Natural killer cell (primary cell): ENCODE results near the gene NBPF4. TPM values are rescaled to one million over a fixed set of nuclear protein-coding genes. Genes with fewer than 3 reads are reported as not detected.
"Not testable (repeated sequence)": the region's sequence is repeated elsewhere in the genome, so short reads cannot be mapped to it uniquely, and the experiment has no call there.

ENCODE experiments used
- ATAC-seq, 3 donors: fragments of 150-1000 bp in 2 of 3; fragments of 200-7000 bp in 1 of 3; cut with Tn5 transposase; 1 replicate in 1 of 3; 2 replicates in 2 of 3; pipeline ENCODE4 v1.10.0; 2021; ENCODE audit warnings: mild to moderate bottlenecking in 2 of 3, moderate library complexity in 2 of 3
- DNase-seq, 2 donors: peaks; one replicate each; pipeline versions ENCODE4 v3.0.0 to v3.0.0-alpha.2; 2013 to 2021; ENCODE audit warnings: mixed read lengths in 1 of 2
- H3K27ac ChIP-seq: one replicate; pipeline ENCODE4 v1.5.1; 2013; ENCODE audit warnings: mild to moderate bottlenecking, low read length
- H3K27me3 ChIP-seq: one replicate; pipeline ENCODE4 v1.6.1; 2013; ENCODE audit warnings: low read length; ENCODE audit not compliant: control insufficient read depth, insufficient read depth
- H3K36me3 ChIP-seq: one replicate; pipeline ENCODE4 v1.6.1; 2013; ENCODE audit warnings: low read length; ENCODE audit not compliant: control insufficient read depth, insufficient read depth
- H3K4me1 ChIP-seq: one replicate; pipeline ENCODE4 v1.6.1; 2013; ENCODE audit warnings: low read length; ENCODE audit not compliant: control insufficient read depth, insufficient read depth
- H3K4me3 ChIP-seq: one replicate; pipeline ENCODE4 v1.5.1; 2013; ENCODE audit warnings: low read length
- H3K9me3 ChIP-seq: one replicate; pipeline ENCODE4 v1.6.1; 2013; ENCODE audit warnings: low read length; ENCODE audit not compliant: control insufficient read depth, insufficient read depth
- H3K27ac Mint-ChIP-seq, 2 donors: one replicate each; pipeline ENCODE4 v1.8.0; 2022; ENCODE audit warnings: mild to moderate bottlenecking in 2 of 2, mixed read lengths in 2 of 2, moderate library complexity in 1 of 2
- H3K27me3 Mint-ChIP-seq, 2 donors: one replicate each; pipeline ENCODE4 v1.8.0; 2022; ENCODE audit warnings: low read depth in 2 of 2, mixed read lengths in 2 of 2
- H3K36me3 Mint-ChIP-seq: one replicate; pipeline ENCODE4 v1.8.0; 2022; ENCODE audit warnings: mixed read lengths
- H3K4me1 Mint-ChIP-seq, 2 donors: one replicate each; pipeline ENCODE4 v1.8.0; 2022; ENCODE audit warnings: mixed read lengths in 2 of 2
- H3K4me3 Mint-ChIP-seq: one replicate; pipeline ENCODE4 v1.8.0; 2022; ENCODE audit warnings: mild to moderate bottlenecking, moderate library complexity, mixed read lengths
- H3K9me3 Mint-ChIP-seq, 2 donors: one replicate each; pipeline ENCODE4 v1.8.0; 2022; ENCODE audit warnings: mixed read lengths in 2 of 2
- WGBS: methylation state at CpG from one replicate; pipeline ENCODE4 v1.1.7; 2013; ENCODE audit warnings: missing lambda C conversion rate; ENCODE audit not compliant: insufficient coverage; 5-methylcytosine and 5-hydroxymethylcytosine counted together
- intact Hi-C: fragments of 100-400 bp; cut with micrococcal nuclease; formaldehyde crosslinking; loops from one replicate; pipeline ENCODE4 v1.14.2; 2022
- total RNA-seq, 4 donors: library from RNA; stranded (reverse); fragments of 120-200 nt in 1 of 4; gene quantifications; one replicate each; pipeline versions ENCODE4 v1.2.3 to v1.2.4, GENCODE V29; 2013 to 2022

Gene NBPF4
- total RNA-seq, 3 donors from 2014 or later (not counting 1 experiment from before 2014, with no cell fraction given): not detected

DNA sequence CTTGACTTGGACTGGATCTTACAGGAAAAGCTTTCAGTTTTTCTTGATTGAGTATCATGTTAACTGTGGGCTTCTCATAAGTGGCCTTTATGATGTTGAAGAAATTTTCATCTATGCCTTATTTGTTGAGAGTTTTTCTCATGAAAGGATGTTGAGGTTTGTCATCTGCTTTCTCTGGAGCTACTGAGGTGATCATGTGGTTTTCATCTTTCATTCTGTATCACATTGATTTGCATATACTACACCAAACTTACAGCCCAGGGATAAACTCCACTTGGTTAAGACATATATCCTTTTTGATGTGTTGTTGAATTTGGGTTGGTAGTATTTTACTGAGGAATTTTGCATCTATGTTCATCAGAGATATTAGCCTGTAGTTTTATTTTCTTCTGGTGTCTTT is 11.6 kb upstream of the NBPF4 start:
- H3K9me3 Mint-ChIP-seq, H3K4me3 Mint-ChIP-seq, H3K9me3 ChIP-seq, H3K36me3 Mint-ChIP-seq, H3K4me3 ChIP-seq, DNase-seq, H3K4me1 Mint-ChIP-seq, H3K36me3 ChIP-seq, H3K27me3 ChIP-seq, H3K27ac ChIP-seq, H3K27me3 Mint-ChIP-seq, ATAC-seq, H3K27ac Mint-ChIP-seq, H3K4me1 ChIP-seq, intact Hi-C loops: not testable (repeated sequence)

DNA sequence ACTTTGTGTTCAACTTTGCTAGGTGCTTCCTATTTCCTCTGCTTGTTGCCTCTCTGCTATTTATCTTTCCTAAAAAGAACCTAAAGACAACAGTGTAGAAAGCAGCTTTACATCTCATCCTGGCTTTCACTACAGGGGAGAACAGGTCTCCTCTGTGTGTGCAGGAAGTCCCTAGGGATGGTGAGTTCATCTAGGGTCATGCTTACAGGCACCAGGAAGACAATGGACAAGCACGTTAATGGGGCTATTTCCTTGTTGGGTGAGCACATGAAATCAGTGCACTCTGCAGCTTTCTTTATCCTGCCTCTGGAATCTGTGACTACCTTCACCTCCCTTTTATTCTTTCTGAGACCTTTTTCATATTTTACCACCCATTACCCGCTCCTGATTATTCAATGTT is 4.5 kb downstream of the NBPF4 start:
- H3K4me3 ChIP-seq, intact Hi-C loops, H3K27ac Mint-ChIP-seq, DNase-seq, H3K9me3 ChIP-seq, H3K27me3 ChIP-seq, H3K27me3 Mint-ChIP-seq, H3K27ac ChIP-seq, H3K36me3 Mint-ChIP-seq, ATAC-seq, H3K36me3 ChIP-seq, H3K4me3 Mint-ChIP-seq, H3K4me1 ChIP-seq, H3K9me3 Mint-ChIP-seq, H3K4me1 Mint-ChIP-seq: not testable (repeated sequence)
- no CpG with 5 or more reads among the region's 2 CpGs for WGBS

DNA sequence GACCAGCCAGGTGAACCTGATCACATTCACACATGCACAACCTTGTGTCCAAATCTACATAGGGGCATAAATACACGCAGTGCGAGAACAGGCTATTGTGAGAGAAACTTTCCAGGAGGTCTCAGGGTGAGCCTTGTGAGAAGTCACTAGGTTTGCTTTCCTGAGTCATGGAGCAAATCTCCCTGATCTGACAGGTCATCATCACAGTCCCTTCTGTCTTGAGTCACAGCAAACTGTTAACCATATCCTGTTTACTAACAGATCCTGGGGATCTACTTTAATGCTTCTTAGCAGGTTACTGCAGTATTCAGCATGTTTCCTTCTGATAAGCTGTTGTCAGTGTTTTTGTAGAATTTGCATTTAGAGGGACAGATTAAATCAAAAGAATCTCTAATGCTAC is 8.6 kb downstream of the NBPF4 start:
- H3K27ac Mint-ChIP-seq, H3K9me3 Mint-ChIP-seq, H3K4me1 Mint-ChIP-seq, H3K36me3 Mint-ChIP-seq, H3K4me3 ChIP-seq, H3K9me3 ChIP-seq, H3K27me3 ChIP-seq, H3K4me3 Mint-ChIP-seq, H3K27ac ChIP-seq, DNase-seq, intact Hi-C loops, H3K27me3 Mint-ChIP-seq, H3K4me1 ChIP-seq, H3K36me3 ChIP-seq: not testable (repeated sequence)
- WGBS: no CpG with 5 or more reads among the region's 2 CpGs
- peak in 2 of 3 donors; percentile 43 to 64 for ATAC-seq

DNA sequence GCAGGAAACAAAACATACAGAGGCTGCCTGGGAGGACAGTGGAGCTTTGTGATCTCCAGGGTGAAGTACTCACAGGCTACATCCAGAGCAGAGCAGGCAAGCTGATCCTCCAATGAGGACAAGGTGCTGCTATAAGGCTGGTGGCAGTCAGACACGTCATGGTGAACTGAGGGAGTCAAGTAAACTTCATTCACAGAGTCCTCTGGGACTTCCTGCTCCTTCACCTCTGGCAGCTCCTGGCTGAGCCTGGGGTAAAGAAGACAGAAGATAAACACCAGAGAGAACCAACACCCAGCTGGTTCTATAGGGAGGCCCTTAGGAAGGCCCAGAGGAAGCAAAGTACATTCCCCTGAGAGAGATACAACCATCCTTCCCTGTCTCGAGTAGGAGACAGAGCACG is 11.7 kb downstream of the NBPF4 start:
- H3K4me1 ChIP-seq, DNase-seq, intact Hi-C loops, H3K9me3 ChIP-seq, H3K27ac ChIP-seq, H3K4me1 Mint-ChIP-seq, ATAC-seq, H3K36me3 Mint-ChIP-seq, H3K27me3 Mint-ChIP-seq, H3K27me3 ChIP-seq, H3K27ac Mint-ChIP-seq, H3K4me3 ChIP-seq, H3K4me3 Mint-ChIP-seq, H3K9me3 Mint-ChIP-seq, H3K36me3 ChIP-seq: not testable (repeated sequence)
- WGBS: no CpG with 5 or more reads among the region's 3 CpGs

DNA sequence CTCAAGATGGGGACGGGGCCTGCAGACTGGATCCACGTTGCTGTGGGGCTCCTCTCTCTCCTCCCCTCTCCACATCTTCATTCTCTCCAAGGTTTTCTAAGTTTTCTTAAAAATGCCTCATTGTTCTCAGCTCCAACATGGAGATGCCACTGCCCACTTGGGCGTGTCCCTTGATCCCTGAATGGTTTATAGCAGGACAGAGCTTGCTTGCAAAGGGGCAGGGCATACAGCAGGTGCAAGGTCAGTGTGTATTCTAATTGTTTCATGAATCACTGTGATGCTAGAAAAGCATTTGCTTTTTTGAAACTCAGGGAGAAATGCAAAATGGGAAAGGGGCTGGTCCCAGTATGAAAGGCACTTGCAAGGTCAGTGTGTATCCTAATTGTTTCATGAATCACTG is 13.9 kb downstream of the NBPF4 start:
- H3K36me3 ChIP-seq, H3K9me3 Mint-ChIP-seq, H3K4me3 Mint-ChIP-seq, DNase-seq, H3K27ac ChIP-seq, H3K27ac Mint-ChIP-seq, H3K36me3 Mint-ChIP-seq, H3K4me1 Mint-ChIP-seq, ATAC-seq, H3K9me3 ChIP-seq, H3K4me3 ChIP-seq, intact Hi-C loops, H3K4me1 ChIP-seq, H3K27me3 Mint-ChIP-seq, H3K27me3 ChIP-seq: not testable (repeated sequence)
- no CpG with 5 or more reads among the region's 3 CpGs for WGBS

DNA sequence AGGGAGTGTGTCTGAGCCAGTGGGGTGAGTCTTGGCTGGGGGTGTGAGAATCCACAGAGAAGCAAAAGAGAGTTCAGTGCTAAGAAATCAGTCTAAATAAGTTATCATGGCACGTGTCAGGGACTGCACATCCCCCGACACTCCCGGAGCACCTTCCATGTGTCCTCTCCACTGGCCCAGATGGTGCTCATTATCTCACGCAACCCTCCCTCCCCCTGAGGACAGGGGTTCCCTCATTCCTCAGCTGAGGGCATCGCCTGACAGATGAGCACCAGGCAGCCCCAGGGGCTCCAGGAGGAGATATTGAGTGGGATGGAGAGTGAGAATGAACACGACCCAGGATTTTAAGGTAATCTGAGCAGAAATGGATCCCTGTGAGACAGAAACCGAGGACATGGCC is 16.1 kb downstream of the NBPF4 start:
- H3K9me3 ChIP-seq, H3K4me3 ChIP-seq, H3K4me3 Mint-ChIP-seq, H3K27me3 ChIP-seq, ATAC-seq, H3K4me1 ChIP-seq, H3K27ac ChIP-seq, H3K27ac Mint-ChIP-seq, H3K4me1 Mint-ChIP-seq, H3K9me3 Mint-ChIP-seq, H3K27me3 Mint-ChIP-seq, intact Hi-C loops, H3K36me3 Mint-ChIP-seq, H3K36me3 ChIP-seq, DNase-seq: not testable (repeated sequence)
- no CpG with 5 or more reads among the region's 7 CpGs for WGBS

DNA sequence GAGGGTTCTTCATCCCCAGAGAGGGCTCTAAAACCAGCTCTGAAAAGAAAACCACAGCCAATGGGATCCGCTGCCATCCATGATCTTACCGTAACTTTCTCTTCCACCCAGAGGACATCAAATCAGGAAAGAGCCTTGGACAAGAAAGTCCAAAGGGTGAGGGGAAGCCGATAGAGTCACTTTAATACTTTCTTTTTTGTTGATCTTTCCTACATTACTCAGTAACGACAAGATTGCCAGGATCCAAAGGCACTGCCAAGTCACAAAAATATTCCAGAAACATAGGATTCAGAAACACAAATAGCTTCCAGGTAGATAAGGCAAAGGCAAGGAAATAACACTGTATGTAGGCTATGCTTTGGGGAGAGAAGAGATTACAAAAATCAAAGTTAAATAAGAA is 17.0 kb downstream of the NBPF4 start:
- H3K36me3 ChIP-seq, H3K27ac ChIP-seq, H3K27ac Mint-ChIP-seq, H3K4me3 ChIP-seq, H3K4me1 ChIP-seq, H3K9me3 ChIP-seq, intact Hi-C loops, ATAC-seq, H3K9me3 Mint-ChIP-seq, H3K36me3 Mint-ChIP-seq, H3K27me3 Mint-ChIP-seq, H3K4me1 Mint-ChIP-seq, H3K4me3 Mint-ChIP-seq, DNase-seq, H3K27me3 ChIP-seq: not testable (repeated sequence)
- WGBS: 100% methylated on average over 1 of the region's 4 CpGs

DNA sequence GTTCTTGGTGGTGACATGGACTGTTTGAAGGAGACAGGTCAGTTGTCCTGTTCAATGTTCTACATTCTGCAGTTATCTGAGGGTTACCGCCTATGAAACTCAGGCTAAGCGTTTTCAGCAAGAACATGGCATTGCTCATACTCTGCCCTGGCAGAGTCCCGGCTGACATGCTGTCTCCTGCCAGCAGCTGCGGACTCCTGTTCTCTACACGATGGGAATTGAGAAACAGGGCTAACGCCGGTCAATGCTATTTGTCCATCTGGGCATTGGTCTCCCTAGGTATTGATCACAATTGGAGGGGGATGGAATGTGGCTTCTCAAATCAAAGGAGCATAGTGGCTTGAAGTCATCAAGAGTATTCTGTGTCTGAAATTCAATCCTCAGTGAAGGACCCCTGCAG is 20.6 kb downstream of the NBPF4 start:
- H3K27me3 ChIP-seq, H3K27me3 Mint-ChIP-seq, H3K4me3 ChIP-seq, DNase-seq, H3K9me3 ChIP-seq, H3K36me3 Mint-ChIP-seq, ATAC-seq, H3K4me3 Mint-ChIP-seq, H3K27ac ChIP-seq, H3K36me3 ChIP-seq, H3K27ac Mint-ChIP-seq, H3K9me3 Mint-ChIP-seq, H3K4me1 Mint-ChIP-seq, intact Hi-C loops, H3K4me1 ChIP-seq: not testable (repeated sequence)
- WGBS: 97% methylated on average over 7 of the region's 7 CpGs
